Stomach (tissue), 9 donors: ENCODE data around the gene PNLIPRP1. TPM values are rescaled to one million over a fixed set of nuclear protein-coding genes. Genes with fewer than 3 reads are reported as not detected.

ENCODE experiments used
- DNase-seq, 2 donors: peaks; one replicate each; pipeline versions ENCODE4 v3.0.0 to v3.0.0-alpha.2; 2013 to 2019
- H3K27ac ChIP-seq, 5 donors: fragments of 200-600 bp in 4 of 5; sonication (generic) in 4 of 5; one replicate each; pipeline ENCODE4 v1.5.1; 2013 to 2019; ENCODE audit warnings: mild to moderate bottlenecking in 1 of 5, moderate library complexity in 1 of 5
- H3K27me3 ChIP-seq, 3 donors: fragments of 200-600 bp; sonication (generic); one replicate each; pipeline ENCODE4 v1.5.1; 2017 to 2019; ENCODE audit warnings: mixed run types in 1 of 3
- H3K36me3 ChIP-seq, 4 donors: fragments of 200-600 bp; sonication (generic); 1 replicate in 3 of 4; 2 replicates in 1 of 4; pipeline ENCODE4 v1.5.1; 2016 to 2019
- H3K4me1 ChIP-seq, 4 donors: fragments of 200-600 bp; sonication (generic); one replicate each; pipeline ENCODE4 v1.5.1; 2016 to 2019
- H3K4me3 ChIP-seq, 4 donors: fragments of 200-600 bp; sonication (generic) in 3 of 4; one replicate each; pipeline ENCODE4 v1.5.1; 2016 to 2019; ENCODE audit warnings: mild to moderate bottlenecking in 1 of 4
- H3K9me3 ChIP-seq, 4 donors: fragments of 200-600 bp; sonication (generic); one replicate each; pipeline ENCODE4 v1.5.1; 2016 to 2019
- EP300 ChIP-seq: sonication (generic); formaldehyde crosslinking; IDR thresholded peaks from one replicate; pipeline ENCODE4 v1.6.1; 2017; ENCODE audit warnings: antibody characterized with exemption
- POLR2A ChIP-seq, 4 donors: fragments of 450-650 bp; IDR thresholded peaks; one replicate each; pipeline ENCODE4 v1.6.1; 2016; ENCODE audit warnings: antibody characterized with exemption in 4 of 4, control low read depth in 2 of 4, mild to moderate bottlenecking in 1 of 4, moderate library complexity in 1 of 4
- POLR2AphosphoS5 ChIP-seq, 3 donors: sonication (generic); formaldehyde crosslinking; IDR thresholded peaks; one replicate each; pipeline ENCODE4 v1.6.1; 2016; ENCODE audit warnings: antibody characterized with exemption in 3 of 3
- WGBS, 5 donors: extraction: QIAGEN DNeasy Blood & Tissue Kit in 3 of 5; methylation state at CpG; one replicate each; pipeline versions ENCODE4 v1.1.5 to v1.1.7; 2013 to 2018; 5-methylcytosine and 5-hydroxymethylcytosine counted together
- intact Hi-C: fragments of 100-400 bp; cut with DNase I; formaldehyde crosslinking; loops from one replicate; pipeline ENCODE4 v1.15.1; 2023; ENCODE audit warnings: low total_unique reads
- polyA plus RNA-seq, 3 donors: library from polyadenylated mRNA; stranded (reverse); fragments of 200-250 nt; gene quantifications; one replicate each; pipeline ENCODE4 v1.2.3, GENCODE V29; 2013
- total RNA-seq, 5 donors: library from RNA; depleted of rRNA; stranded (reverse); fragments of >200 nt; gene quantifications; one replicate each; pipeline versions ENCODE4 v1.1.0 to v1.2.3, GENCODE V29; 2014 to 2016
- TF ChIP-seq, protein P1 (sequence below), 7 experiments: fragments of 450-650 bp in 4 of 7; fragments of 200-600 bp in 3 of 7; sonication (generic) in 3 of 7; IDR thresholded peaks; one replicate each; pipeline ENCODE4 v1.5.1; 2016 to 2019; ENCODE audit warnings: antibody characterized with exemption in 7 of 7, control low read depth in 2 of 7, mild to moderate bottlenecking in 1 of 7
- donor health status: healthy with polysubstance abuse.
- donor health status: Bipolar disorder and iron deficiency.
- donor health status: healthy.

Gene PNLIPRP1
- total and polyA plus RNA-seq, 8 donors: 0.18 to 9.2 (median 0.81) TPM; not detected in 5

DNA sequence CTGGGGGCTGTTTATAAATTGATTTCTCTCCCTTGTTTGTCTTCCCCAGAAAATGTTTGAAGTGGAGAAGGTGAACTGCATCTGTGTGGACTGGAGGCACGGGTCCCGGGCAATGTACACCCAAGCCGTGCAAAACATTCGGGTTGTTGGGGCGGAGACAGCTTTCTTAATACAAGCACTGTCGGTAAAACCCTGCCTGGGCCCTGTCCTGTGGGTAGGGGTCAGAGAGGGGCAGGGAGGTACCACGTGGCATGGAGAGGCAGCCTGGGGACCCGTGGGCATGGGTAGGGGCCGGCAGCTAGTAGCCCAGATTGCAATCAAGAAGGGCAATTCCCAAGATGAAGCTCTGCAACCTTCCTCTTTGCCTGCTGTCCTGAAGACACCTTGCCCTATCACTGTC lies 36.1 kb downstream of the PNLIPRP1 start:
- intact Hi-C loops: no loop called here
- 36 to 70% (median 55%) methylated on average over 9 of the region's 9 CpGs for WGBS, 5 donors

DNA sequence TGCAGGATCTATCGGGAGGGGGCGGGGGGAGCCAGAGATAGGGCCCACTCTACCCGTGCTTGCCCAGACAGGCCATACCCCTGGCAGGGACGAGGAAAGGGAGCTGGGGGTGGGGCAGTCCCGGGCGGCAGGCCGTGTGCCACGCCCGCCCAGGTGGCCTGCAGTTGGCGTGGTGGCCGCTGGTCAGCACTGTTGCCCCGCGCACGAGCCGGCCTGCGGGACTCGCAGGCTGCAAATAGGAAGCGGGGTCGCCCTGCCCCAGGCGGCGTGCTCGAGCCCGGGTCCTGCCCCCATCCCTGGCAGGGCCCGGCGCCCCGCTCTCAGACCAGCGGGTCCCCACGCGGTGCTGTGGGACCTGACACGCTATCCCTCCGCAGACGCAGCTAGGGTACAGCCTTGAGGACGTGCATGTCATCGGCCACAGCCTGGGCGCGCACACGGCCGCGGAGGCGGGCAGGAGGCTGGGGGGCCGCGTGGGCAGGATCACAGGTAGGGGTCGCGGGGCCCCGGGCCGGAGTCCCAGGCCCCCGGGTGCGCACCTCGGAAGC lies 36.7 kb downstream of the PNLIPRP1 start:
- H3K4me3 ChIP-seq: peak overlapping the region; percentile 11 to 38 (median 32)
- intact Hi-C loops: no loop called here
- WGBS, 5 donors: 2 to 13% (median 6%) methylated on average over 20 to 49 of the region's 49 CpGs

More for the DNA sequence above, 36.1 kb downstream of the PNLIPRP1 start:
- no peak for DNase-seq
- H3K4me1 ChIP-seq: peaks cover 0 to 9% (median 9%) of the 10 kb centered on the region in 4 donors
- no peaks in the 10 kb centered on the region for H3K9me3 ChIP-seq
- H3K27ac ChIP-seq: no peak overlapping the region
- H3K36me3 ChIP-seq: no peaks in the 10 kb centered on the region
- peaks cover 0 to 63% (median 21%) of the 10 kb centered on the region in 3 donors for H3K27me3 ChIP-seq
- TF ChIP-seq EP300: no peak
- no peak for TF ChIP-seq POLR2A (IDR thresholded peaks at IDR 0.05)
- TF ChIP-seq, protein P1, sequence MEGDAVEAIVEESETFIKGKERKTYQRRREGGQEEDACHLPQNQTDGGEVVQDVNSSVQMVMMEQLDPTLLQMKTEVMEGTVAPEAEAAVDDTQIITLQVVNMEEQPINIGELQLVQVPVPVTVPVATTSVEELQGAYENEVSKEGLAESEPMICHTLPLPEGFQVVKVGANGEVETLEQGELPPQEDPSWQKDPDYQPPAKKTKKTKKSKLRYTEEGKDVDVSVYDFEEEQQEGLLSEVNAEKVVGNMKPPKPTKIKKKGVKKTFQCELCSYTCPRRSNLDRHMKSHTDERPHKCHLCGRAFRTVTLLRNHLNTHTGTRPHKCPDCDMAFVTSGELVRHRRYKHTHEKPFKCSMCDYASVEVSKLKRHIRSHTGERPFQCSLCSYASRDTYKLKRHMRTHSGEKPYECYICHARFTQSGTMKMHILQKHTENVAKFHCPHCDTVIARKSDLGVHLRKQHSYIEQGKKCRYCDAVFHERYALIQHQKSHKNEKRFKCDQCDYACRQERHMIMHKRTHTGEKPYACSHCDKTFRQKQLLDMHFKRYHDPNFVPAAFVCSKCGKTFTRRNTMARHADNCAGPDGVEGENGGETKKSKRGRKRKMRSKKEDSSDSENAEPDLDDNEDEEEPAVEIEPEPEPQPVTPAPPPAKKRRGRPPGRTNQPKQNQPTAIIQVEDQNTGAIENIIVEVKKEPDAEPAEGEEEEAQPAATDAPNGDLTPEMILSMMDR (IDR thresholded peaks at IDR 0.05): no peak
- TF ChIP-seq POLR2AphosphoS5 (IDR thresholded peaks at IDR 0.05): no peak
- no peak overlapping the region for H3K4me3 ChIP-seq

DNA sequence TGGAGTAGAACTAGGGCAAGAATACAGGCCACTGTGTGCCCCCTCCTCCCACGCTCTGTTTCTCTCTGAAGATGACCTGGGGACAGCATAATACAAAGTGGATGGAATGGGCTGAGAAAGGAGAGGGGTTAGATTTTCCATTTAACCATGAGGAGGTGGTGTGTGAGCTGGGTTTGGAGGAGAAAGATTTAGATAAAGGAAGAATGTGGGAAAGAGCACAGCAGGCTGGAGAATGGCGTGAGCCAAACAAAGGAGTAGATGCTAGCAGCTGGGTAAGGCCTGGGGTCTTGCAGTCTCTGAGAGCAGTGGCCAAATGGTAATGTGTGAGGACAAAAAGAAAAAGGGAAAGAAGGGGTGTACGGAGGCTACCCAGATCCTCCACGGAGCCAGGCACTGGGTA lies 38.6 kb downstream of the PNLIPRP1 start:
- H3K27ac ChIP-seq: no peak overlapping the region
- peaks cover 0 to 43% (median 21%) of the 10 kb centered on the region in 3 donors for H3K27me3 ChIP-seq
- intact Hi-C loops: no loop called here
- no peaks in the 10 kb centered on the region for H3K9me3 ChIP-seq
- no peak for DNase-seq
- H3K4me1 ChIP-seq: peaks cover 0 to 9% (median 9%) of the 10 kb centered on the region in 4 donors
- no peak overlapping the region for H3K4me3 ChIP-seq
- 79 to 83% (median 80%) methylated on average over 4 of the region's 4 CpGs for WGBS, 5 donors
- no peaks in the 10 kb centered on the region for H3K36me3 ChIP-seq
- TF ChIP-seq EP300 (no peak), POLR2AphosphoS5 (IDR thresholded peaks at IDR 0.05) (no peak), POLR2A (IDR thresholded peaks at IDR 0.05) (no peak)
- TF ChIP-seq, protein P1 (IDR thresholded peaks at IDR 0.05): no peak

More for the DNA sequence above, 36.7 kb downstream of the PNLIPRP1 start:
- TF ChIP-seq EP300: no peak
- TF ChIP-seq, protein P1 (IDR thresholded peaks at IDR 0.05): peak in 5 of 7 experiments; percentile 31 to 59 (median 55)
- H3K36me3 ChIP-seq: no peaks in the 10 kb centered on the region
- H3K27me3 ChIP-seq: peaks cover 0 to 57% (median 21%) of the 10 kb centered on the region in 3 donors
- H3K27ac ChIP-seq: no peak overlapping the region
- DNase-seq: peak; percentile 62 to 82
- peaks cover 0 to 9% (median 9%) of the 10 kb centered on the region in 4 donors for H3K4me1 ChIP-seq
- no peaks in the 10 kb centered on the region for H3K9me3 ChIP-seq

DNA sequence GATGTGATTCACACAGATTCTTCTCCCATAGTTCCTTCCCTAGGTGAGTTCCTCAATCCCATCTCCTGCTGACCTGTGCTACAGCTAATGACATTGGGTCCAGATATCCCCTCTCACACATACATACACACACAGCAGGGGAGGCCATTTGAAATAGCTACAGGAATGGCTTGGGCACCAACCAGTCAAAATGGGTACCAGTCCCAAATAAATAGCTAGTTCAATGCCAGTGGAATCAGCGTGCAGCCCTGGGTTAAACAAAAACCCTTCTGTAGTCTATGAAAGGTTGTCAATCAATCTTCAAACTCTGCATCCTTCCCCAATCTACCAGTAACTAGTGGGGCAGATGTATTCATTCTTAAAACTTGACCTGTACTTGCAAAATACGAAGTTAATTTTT lies 39.3 kb downstream of the PNLIPRP1 start:
- Histone ChIP-seq H3K4me3 (no peak overlapping the region), H3K27me3 (peaks cover 0 to 36% (median 21%) of the 10 kb centered on the region in 3 donors), H3K9me3 (no peaks in the 10 kb centered on the region), H3K36me3 (no peaks in the 10 kb centered on the region), H3K4me1 (peaks cover 0 to 9% (median 9%) of the 10 kb centered on the region in 4 donors), H3K27ac (no peak overlapping the region)
- TF ChIP-seq, protein P1 (IDR thresholded peaks at IDR 0.05): no peak
- TF ChIP-seq POLR2AphosphoS5 (IDR thresholded peaks at IDR 0.05): no peak
- no peak for TF ChIP-seq POLR2A (IDR thresholded peaks at IDR 0.05)
- no peak for TF ChIP-seq EP300
- intact Hi-C loops: no loop called here
- no peak for DNase-seq
- 79 to 87% (median 82%) methylated on average over 2 of the region's 2 CpGs for WGBS, 5 donors
